Activated T-cell treated with anti-CD3 and anti-CD28 coated beads, Interleukin-2, amount 50 U/mL, for 72 hours (primary cell): ENCODE data around the gene AIF1. TPM values are rescaled to one million over a fixed set of nuclear protein-coding genes. Genes with fewer than 3 reads are reported as not detected.

ENCODE experiments used
- ATAC-seq, 2 donors: fragments of 150-1000 bp; cut with Tn5 transposase; replicated peaks in 1 of 2; 2 replicates each; pipeline ENCODE4 v1.10.0; 2021; ENCODE audit warnings: moderate library complexity in 2 of 2, mild to moderate bottlenecking in 1 of 2
- DNase-seq, 2 donors: peaks; one replicate each; pipeline ENCODE4 v3.0.0; 2021 to 2022; ENCODE audit warnings: mixed read lengths in 1 of 2
- H3K27ac Mint-ChIP-seq: one replicate; pipeline ENCODE4 v1.8.0; 2022; ENCODE audit warnings: mild to moderate bottlenecking, moderate library complexity, mixed read lengths
- H3K27me3 Mint-ChIP-seq: one replicate; pipeline ENCODE4 v1.8.0; 2022; ENCODE audit warnings: low read depth, mixed read lengths
- H3K36me3 Mint-ChIP-seq, 2 donors: one replicate each; pipeline ENCODE4 v1.8.0; 2022; ENCODE audit warnings: mixed read lengths in 2 of 2, mild to moderate bottlenecking in 1 of 2; ENCODE audit not compliant: insufficient read depth in 2 of 2
- H3K4me1 Mint-ChIP-seq: one replicate; pipeline ENCODE4 v1.8.0; 2022; ENCODE audit warnings: low read depth, mixed read lengths
- H3K4me3 Mint-ChIP-seq, 2 donors: one replicate each; pipeline ENCODE4 v1.8.0; 2022; ENCODE audit warnings: mild to moderate bottlenecking in 2 of 2, mixed read lengths in 2 of 2, moderate library complexity in 2 of 2
- H3K9me3 Mint-ChIP-seq, 2 donors: one replicate each; pipeline ENCODE4 v1.8.0; 2022; ENCODE audit warnings: mixed read lengths in 2 of 2
- total RNA-seq, 2 donors: library from RNA; stranded (reverse); gene quantifications; one replicate each; pipeline ENCODE4 v1.2.3, GENCODE V29; 2022

The AIF1 gene
- total RNA-seq, 2 donors from 2014 or later, result 68.7 to 98.1 TPM

DNA sequence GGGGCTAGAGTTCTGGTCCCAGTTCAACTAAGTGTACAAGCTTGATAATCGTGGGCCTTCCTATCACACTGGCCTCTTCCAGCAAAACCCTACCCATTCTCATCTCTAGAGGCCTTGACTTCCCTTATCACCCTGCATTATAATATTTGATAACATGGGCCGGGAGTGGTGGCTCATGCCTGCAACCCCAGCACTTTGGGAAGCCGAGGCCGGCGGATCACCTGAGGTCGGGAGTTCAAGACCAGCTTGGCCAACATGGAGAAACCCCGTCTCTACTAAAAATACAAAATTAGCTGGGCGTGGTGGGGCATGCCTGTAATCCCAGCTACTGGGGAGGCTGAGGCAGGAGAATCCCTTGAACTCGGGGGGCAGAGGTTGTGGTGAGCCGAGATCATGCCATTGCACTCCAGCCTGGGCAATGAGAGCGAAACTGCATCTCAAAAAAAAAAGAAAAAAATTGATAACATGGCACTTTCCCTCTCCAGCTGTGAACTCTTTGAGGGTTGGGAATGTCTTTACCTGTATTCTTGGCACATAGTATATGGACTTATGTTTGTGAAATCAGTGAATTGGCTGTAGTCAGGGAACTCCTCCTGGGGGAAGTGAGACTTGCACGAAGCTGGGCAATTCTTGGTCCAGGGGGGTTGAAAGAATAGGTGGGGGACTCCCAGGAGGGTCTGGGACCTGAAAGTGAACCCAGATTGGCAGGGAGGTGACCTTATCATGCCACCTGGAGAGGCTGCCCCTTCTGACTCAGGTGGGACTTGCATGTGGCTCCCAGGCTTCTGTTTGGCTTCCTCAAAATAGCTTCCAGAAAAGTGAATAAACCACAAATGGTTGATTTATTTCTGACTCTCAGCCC, 46.5 kb downstream of the AIF1 start:
- H3K36me3 Mint-ChIP-seq, result peaks cover 23% of the 10 kb centered on the region in 2 donors
- H3K4me1 Mint-ChIP-seq, result peaks cover 82% of the 10 kb centered on the region
- no peaks in the 10 kb centered on the region for H3K9me3 Mint-ChIP-seq
- ATAC-seq, result no peak
- peak overlapping the region; percentile 95 for H3K4me3 Mint-ChIP-seq
- DNase-seq, result no peak
- no peaks in the 10 kb centered on the region for H3K27me3 Mint-ChIP-seq
- no peak overlapping the region for H3K27ac Mint-ChIP-seq

DNA sequence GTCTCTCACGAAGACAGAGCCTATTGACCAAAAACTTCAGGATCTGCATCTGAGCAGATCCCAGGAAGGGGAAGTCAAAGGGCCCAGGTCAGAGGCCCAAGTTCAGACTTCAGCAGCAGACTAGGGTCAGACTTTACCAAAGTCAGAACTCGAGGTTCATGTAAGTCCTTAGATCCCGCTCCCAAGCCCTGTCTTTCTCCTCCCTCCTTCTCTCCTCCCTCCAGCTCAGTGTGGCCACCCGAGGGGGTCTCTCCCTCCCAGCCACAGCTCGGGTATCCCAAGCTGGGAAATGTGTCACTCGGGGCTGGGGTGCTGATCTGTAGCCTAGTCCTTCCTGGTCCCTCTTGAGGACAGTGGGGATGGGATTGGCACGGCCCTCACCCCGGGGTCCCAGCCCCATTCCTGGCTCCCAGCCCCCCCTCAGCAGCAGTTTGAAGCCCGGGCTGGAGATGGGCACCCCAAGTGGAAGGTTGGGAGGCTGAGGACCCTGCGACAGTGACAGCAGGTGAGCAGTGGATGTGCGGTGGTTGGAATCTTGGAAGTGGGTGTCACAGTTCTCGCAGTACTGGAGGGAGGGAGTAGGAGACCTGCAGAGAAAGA, 47.2 kb downstream of the AIF1 start:
- ATAC-seq (no peak), DNase-seq (no peak)
- Mint-ChIP-seq H3K4me1 (peaks cover 86% of the 10 kb centered on the region), H3K4me3 (peak overlapping the region; percentile 23 to 95), H3K27me3 (no peaks in the 10 kb centered on the region), H3K9me3 (no peaks in the 10 kb centered on the region), H3K27ac (peak overlapping the region; percentile 6), H3K36me3 (peaks cover 21 to 23% of the 10 kb centered on the region in 2 donors)

DNA sequence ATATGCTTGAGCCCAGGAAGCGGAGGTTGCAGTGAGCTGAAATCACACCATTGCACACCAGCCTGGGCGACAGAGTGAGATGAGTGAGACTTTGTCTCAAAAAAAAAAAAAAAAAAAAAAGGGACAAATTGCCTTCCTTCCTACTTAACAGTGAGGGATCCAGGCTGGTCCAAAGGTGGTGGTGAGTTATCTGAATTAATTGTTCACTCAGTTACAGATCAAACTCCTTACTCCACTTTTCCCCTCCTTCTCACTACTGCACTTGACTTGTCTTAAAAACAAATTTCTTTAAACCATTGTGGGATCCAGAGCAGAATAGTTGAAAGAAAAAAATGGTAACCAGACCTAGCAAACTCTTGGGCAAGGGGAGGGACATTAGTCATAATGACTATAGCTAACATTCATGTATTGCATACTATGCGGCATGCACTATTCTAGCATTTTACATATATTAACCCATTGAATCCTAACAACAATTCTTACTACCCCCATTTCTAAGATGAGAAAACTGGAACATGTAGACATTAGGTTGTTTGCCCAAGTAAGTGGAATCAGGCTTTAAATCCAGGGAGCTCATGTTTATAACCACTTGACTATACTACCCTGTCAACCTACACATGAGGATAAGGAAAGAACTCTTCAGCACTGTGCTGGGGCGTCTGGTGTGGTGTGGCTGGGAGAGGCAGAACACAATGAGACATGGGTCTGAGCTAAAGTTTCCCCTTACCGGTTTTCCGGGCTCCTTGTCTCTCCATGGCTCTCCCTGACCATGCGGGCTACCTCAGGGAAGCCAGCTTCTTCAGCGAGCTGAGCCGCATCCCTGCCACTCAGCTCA, 48.3 kb downstream of the AIF1 start:
- peak overlapping the region; percentile 98 to 99 for H3K4me3 Mint-ChIP-seq
- H3K4me1 Mint-ChIP-seq, result peaks cover 88% of the 10 kb centered on the region
- H3K36me3 Mint-ChIP-seq, result peaks cover 26 to 31% of the 10 kb centered on the region in 2 donors
- no peak for ATAC-seq
- no peaks in the 10 kb centered on the region for H3K27me3 Mint-ChIP-seq
- no peak for DNase-seq
- no peaks in the 10 kb centered on the region for H3K9me3 Mint-ChIP-seq
- H3K27ac Mint-ChIP-seq, result peak overlapping the region; percentile 98

DNA sequence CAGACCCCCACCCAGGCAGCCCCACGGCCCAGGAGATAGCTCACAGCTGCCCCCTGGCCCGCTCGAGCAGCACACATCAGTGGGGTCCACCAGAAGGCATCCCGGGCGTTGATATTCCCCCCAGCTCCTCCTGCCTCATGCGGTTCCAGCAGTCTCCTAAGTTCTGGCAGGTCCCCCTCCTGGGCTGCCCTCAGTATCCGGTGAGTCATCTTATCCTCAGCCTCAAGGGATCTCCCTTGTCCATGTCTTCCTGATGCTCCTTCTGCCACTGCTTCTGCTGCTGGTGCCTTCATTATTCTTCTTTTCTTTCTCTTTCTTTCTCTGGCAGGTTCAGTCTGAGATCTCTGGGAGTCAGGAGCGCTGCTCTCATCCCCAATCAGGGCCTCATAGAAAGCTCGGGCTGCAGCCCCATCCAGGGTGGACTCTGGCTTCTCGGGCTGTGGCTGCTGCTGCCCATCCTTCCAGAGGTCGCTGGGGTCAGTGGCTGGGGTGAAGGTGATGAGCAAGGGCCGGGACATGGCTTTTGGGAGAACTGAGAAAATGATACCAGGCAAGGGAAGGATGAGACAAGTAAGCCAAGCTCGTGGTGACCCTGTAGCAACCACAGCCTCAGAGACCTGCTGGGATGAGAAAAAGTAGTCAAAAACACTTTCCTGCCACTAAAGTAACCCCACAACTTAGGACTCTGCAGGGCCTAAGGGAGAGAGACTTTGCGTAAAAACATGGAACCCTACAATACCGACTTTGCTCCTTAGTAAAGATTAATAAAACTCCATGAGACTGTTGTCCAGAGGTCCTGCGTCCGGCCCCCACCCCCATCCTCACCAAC, 49.1 kb downstream of the AIF1 start:
- Mint-ChIP-seq H3K9me3 (no peaks in the 10 kb centered on the region), H3K4me1 (peaks cover 86% of the 10 kb centered on the region), H3K4me3 (peak overlapping the region; percentile 98 to 99), H3K27me3 (no peaks in the 10 kb centered on the region), H3K27ac (peak overlapping the region; percentile 98), H3K36me3 (peaks cover 29 to 33% of the 10 kb centered on the region in 2 donors)
- DNase-seq (peak in 1 of 2 donors; percentile 24), ATAC-seq (no peak)

DNA sequence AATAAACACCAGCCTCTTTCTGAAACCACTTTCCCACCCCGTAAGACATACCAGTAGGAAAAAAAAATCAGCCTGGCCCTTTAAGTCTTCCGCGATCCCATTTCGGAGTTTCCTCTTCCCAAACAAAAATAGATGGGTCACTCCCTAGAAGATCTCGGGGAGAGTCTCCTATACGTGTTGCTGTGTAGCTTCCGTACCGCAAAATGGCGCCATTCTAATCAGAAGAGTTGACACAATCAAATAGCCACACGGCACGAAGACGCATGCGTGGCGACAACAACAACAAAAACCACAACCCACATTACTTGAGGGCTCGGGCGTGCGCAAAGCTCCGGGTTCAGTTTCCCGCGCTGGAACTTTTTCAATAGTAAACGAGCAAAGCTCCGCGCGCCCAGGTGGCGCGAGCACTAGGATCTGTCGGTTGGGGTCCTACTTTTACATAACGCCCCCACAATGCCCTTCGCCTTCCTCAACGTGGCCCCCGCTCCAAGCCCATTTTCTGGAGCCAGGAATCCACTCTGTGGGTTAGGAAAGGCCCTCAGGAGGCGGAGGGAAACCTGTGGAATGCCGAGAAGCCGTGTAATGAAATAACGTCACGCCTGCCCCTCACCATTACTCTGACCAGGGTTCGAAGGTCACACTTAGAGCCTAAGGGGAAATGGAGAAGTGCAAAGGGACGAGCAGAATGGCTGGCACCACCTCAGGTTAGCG, 49.9 kb downstream of the AIF1 start, which contains the start of gene GPANK1:
Gene GPANK1 (minus strand): TSS at position 208 of the 711 bp plus-strand sequence. CDS start 519 bp downstream, outside the sequence.
- DNase-seq (peak; percentile 89 to 93), ATAC-seq (peak; percentile 37 to 39)
- Mint-ChIP-seq H3K9me3 (no peaks in the 10 kb centered on the region), H3K4me3 (peak within 1 kb of the TSS; percentile 98 to 99), H3K27ac (peak within 1 kb of the TSS; percentile 98), H3K36me3 (peaks cover 31 to 35% of the 10 kb centered on the region in 2 donors), H3K4me1 (peaks cover 78% of the 10 kb centered on the region), H3K27me3 (no peaks in the 10 kb centered on the region)

DNA sequence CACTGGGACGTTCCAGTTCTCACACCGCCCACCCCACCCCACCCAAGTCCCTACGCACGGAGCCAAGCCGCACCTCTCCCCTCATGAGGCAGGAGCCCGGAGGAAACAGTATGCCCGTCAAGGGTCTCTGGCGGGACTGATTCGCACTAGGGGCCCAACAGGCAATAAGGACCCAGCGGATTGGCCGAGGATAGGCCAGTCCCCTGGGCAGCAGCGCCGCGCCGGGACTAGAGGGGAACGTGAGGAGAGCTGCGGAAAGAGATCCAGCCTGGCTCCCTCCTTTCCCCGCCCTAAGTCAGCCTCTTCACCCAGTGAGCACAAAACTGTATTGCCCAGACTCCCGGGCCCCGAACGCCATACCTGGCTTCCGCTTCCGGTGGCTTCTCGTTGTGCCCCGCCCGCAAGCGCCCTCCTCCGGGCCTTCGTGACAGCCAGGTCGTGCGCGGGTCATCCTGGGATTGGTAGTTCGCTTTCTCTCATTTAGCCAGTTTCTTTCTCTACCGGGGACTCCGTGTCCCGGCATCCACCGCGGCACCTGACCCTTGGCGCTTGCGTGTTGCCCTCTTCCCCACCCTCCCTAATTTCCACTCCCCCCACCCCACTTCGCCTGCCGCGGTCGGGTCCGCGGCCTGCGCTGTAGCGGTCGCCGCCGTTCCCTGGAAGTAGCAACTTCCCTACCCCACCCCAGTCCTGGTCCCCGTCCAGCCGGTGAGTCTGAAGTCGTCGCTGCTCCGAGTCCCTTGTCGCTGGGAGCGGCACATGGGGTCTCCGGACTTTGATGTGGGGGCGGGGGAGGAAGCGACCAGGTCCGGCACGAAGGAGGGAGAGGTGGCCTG, 50.7 kb downstream of the AIF1 start, which contains the start of gene CSNK2B:
Gene CSNK2B (plus strand): TSS at position 580 of the 836 bp plus-strand sequence. CDS start 752 bp downstream, outside the sequence.
- no peaks in the 10 kb centered on the region for H3K27me3 Mint-ChIP-seq
- no peaks in the 10 kb centered on the region for H3K9me3 Mint-ChIP-seq
- peaks cover 33 to 35% of the 10 kb centered on the region in 2 donors for H3K36me3 Mint-ChIP-seq
- peak within 1 kb of the TSS; percentile 98 for H3K27ac Mint-ChIP-seq
- peaks cover 75% of the 10 kb centered on the region for H3K4me1 Mint-ChIP-seq
- ATAC-seq (peak; percentile 85 to 86), DNase-seq (peak; percentile 97 to 99)
- peak within 1 kb of the TSS; percentile 98 to 99 for H3K4me3 Mint-ChIP-seq

DNA sequence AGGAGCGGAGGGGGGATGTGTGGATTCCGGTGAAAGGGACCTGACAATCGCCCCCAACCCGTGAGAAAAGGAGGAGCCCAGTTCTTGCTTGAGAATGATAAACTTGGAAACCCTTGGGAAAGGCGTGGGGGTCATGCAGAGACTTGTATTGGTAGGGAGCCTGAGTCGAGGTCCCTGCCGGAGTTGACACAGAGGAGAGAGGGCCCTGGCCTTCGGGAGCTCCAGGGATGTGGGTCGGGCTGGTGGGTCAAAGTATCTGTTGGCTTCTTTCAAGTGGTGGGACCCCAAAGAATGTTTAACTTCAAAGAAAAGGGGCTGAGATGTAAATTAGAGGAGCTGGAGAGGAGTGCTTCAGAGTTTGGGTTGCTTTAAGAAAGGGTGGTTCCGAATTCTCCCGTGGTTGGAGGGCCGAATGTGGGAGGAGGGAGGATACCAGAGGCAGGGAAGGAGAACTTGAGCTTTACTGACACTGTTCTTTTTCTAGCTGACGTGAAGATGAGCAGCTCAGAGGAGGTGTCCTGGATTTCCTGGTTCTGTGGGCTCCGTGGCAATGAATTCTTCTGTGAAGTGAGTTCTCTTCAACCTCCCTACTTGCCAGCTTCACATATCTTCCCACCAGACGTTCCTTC, 51.4 kb downstream of the AIF1 start:
- peak overlapping the region; percentile 98 to 99 for H3K4me3 Mint-ChIP-seq
- no peaks in the 10 kb centered on the region for H3K9me3 Mint-ChIP-seq
- ATAC-seq (no peak), DNase-seq (no peak)
- H3K27me3 Mint-ChIP-seq, result no peaks in the 10 kb centered on the region
- H3K4me1 Mint-ChIP-seq, result peaks cover 68% of the 10 kb centered on the region
- H3K36me3 Mint-ChIP-seq, result peaks cover 33 to 35% of the 10 kb centered on the region in 2 donors
- peak overlapping the region; percentile 98 for H3K27ac Mint-ChIP-seq

Other genes starting within 250 kb of the AIF1 start
- 1 to 10 TPM; 4.6 to 9.5 TPM for gene MICA, start 211.6 kb upstream of the AIF1 start, total RNA-seq
- 10 to 100 TPM; 18.7 to 22.3 TPM for gene MICB, start 117.1 kb upstream of the AIF1 start, total RNA-seq
- not detected for gene MCCD1, start 86.3 kb upstream of the AIF1 start, total RNA-seq
- gene DDX39B, start 73.2 kb upstream of the AIF1 start, total RNA-seq, result 100 to 1,000 TPM; 567 to 644 TPM
- gene ATP6V1G2, start 68.6 kb upstream of the AIF1 start, total RNA-seq, result 1 to 10 TPM; 4.1 to 5.6 TPM
- gene NFKBIL1, start 67.6 kb upstream of the AIF1 start, total RNA-seq, result 10 to 100 TPM; 28.0 to 36.6 TPM
- 100 to 1,000 TPM in 1 of 2 donors, 10 to 100 TPM in 1; 77.2 to 110 TPM for gene LTA, start 42.9 kb upstream of the AIF1 start, total RNA-seq
- gene TNF, start 39.7 kb upstream of the AIF1 start, total RNA-seq, result 10 to 100 TPM; 30.7 to 57.8 TPM
- gene LTB, start 32.8 kb upstream of the AIF1 start, total RNA-seq, result 10 to 100 TPM; 43.4 to 61.8 TPM
- gene LST1, start 29.0 kb upstream of the AIF1 start, total RNA-seq, result 10 to 100 TPM; 24.6 to 27.0 TPM
- gene NCR3, start 22.2 kb upstream of the AIF1 start, total RNA-seq, result 10 to 100 TPM; 15.0 to 24.7 TPM
- 100 to 1,000 TPM; 260 to 285 TPM for gene PRRC2A, start 5.5 kb downstream of the AIF1 start, total RNA-seq
- gene BAG6, start 37.4 kb downstream of the AIF1 start, total RNA-seq, result 100 to 1,000 TPM; 265 to 272 TPM
- 1 to 10 TPM; 5.0 to 6.0 TPM for gene APOM, start 40.7 kb downstream of the AIF1 start, total RNA-seq
- gene C6orf47, start 45.5 kb downstream of the AIF1 start, total RNA-seq, result 10 to 100 TPM; 21.1 to 22.5 TPM
- 10 to 100 TPM; 30.3 to 37.7 TPM for gene GPANK1, start 49.8 kb downstream of the AIF1 start, total RNA-seq
- 100 to 1,000 TPM; 208 to 209 TPM for gene CSNK2B, start 50.8 kb downstream of the AIF1 start, total RNA-seq
- 10 to 100 TPM; 21.3 to 26.9 TPM for gene LY6G5B, start 54.7 kb downstream of the AIF1 start, total RNA-seq
- gene LY6G5C, start 65.8 kb downstream of the AIF1 start, total RNA-seq, result 1 to 10 TPM; 2.3 to 6.9 TPM
- gene ABHD16A, start 88.1 kb downstream of the AIF1 start, total RNA-seq, result 10 to 100 TPM; 48.9 TPM
- not detected for gene LY6G6F, start 91.6 kb downstream of the AIF1 start, total RNA-seq
- not detected for gene LY6G6D, start 100.1 kb downstream of the AIF1 start, total RNA-seq
- under 1 TPM; 0.25 to 0.67 TPM for gene LY6G6C, start 106.5 kb downstream of the AIF1 start, total RNA-seq
- gene MPIG6B, start 108.1 kb downstream of the AIF1 start, total RNA-seq, result under 1 TPM in 1 of 2 donors, not detected in 1; 0.10 TPM
- 10 to 100 TPM; 19.0 to 19.6 TPM for gene DDAH2, start 114.1 kb downstream of the AIF1 start, total RNA-seq
- 100 to 1,000 TPM; 253 to 318 TPM for gene CLIC1, start 121.3 kb downstream of the AIF1 start, total RNA-seq
- gene MSH5, start 124.8 kb downstream of the AIF1 start, total RNA-seq, result 10 to 100 TPM; 84.9 to 98.4 TPM
- 10 to 100 TPM; 15.7 to 18.0 TPM for gene SAPCD1, start 147.4 kb downstream of the AIF1 start, total RNA-seq
- 1 to 10 TPM; 3.3 to 3.4 TPM for gene VWA7, start 162.1 kb downstream of the AIF1 start, total RNA-seq
- gene VARS1, start 180.5 kb downstream of the AIF1 start, total RNA-seq, result 100 to 1,000 TPM in 1 of 2 donors, 10 to 100 TPM in 1; 91.3 to 101 TPM
- gene LSM2, start 191.7 kb downstream of the AIF1 start, total RNA-seq, result 100 to 1,000 TPM; 122 to 123 TPM
- gene HSPA1L, start 200.0 kb downstream of the AIF1 start, total RNA-seq, result 1 to 10 TPM; 2.9 to 3.1 TPM
- 10 to 100 TPM; 16.5 to 37.6 TPM for gene HSPA1A, start 200.3 kb downstream of the AIF1 start, total RNA-seq
- gene HSPA1B, start 212.5 kb downstream of the AIF1 start, total RNA-seq, result 10 to 100 TPM; 31.6 to 44.9 TPM
- 10 to 100 TPM; 24.0 to 27.1 TPM for gene NEU1, start 247.6 kb downstream of the AIF1 start, total RNA-seq